ENCODE data around the gene EDAR.

Gene EDAR

GRCh38 chr2:108866041-108866440 is 123.0 kb downstream of the EDAR start:
- no peak for DNase-seq (ENCODE audit: extremely low spot score)
- ChIA-PET CTCF (no interaction called here), POLR2A (no interaction called here)
- TF ChIP-seq FOXK2 (IDR thresholded peaks at IDR 0.05), result no peak
- TF ChIP-seq L3MBTL2 (conservative IDR thresholded peaks at IDR 0.05), result no peak
- TF ChIP-seq FOXM1 (IDR thresholded peaks at IDR 0.05; ENCODE audit: borderline replicate concordance), result no peak
- TF ChIP-seq LEF1 (IDR thresholded peaks at IDR 0.05; ENCODE audit: borderline replicate concordance), result no peak
- TF ChIP-seq NFRKB (IDR thresholded peaks at IDR 0.05), result no peak
- TF ChIP-seq FOXA1 (IDR thresholded peaks at IDR 0.05), result no peak
- no peak for TF ChIP-seq HDGF (IDR thresholded peaks at IDR 0.05; ENCODE audit: borderline replicate concordance)
- TF ChIP-seq ZNF384 (IDR thresholded peaks at IDR 0.05), result no peak
- no peak for TF ChIP-seq BHLHE40 (IDR thresholded peaks at IDR 0.05; ENCODE audit: borderline replicate concordance)
- TF ChIP-seq CTBP1 (IDR thresholded peaks at IDR 0.05; ENCODE audit: borderline replicate concordance), result no peak
- TF ChIP-seq ELF4 (IDR thresholded peaks at IDR 0.05), result no peak
- TF ChIP-seq TARDBP (IDR thresholded peaks at IDR 0.05), result no peak
- no peak for TF ChIP-seq SUZ12 (IDR thresholded peaks at IDR 0.05)
- TF ChIP-seq ARNT (IDR thresholded peaks at IDR 0.05), result no peak
- no peak for TF ChIP-seq SP1 (IDR thresholded peaks at IDR 0.05)
- TF ChIP-seq PKNOX1 (IDR thresholded peaks at IDR 0.05), result no peak

DNA sequence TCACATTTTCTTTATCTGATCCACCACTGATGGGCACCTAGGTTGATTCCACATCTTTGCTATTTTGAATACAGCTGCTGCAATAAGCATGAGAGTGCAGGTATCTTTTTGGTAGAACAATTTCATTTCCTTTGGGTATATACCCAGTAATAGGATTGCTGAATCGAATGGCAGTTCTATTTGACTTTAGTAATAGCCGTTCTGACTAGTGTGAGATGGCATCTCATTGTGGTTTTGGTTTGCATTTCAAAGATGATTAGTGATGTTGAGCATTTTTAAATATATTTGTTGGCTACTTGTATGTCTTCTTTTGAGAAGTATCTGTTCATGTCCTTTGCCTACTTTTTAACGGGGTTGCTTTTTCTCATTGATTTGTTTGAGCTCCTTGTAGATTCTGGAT is 130.1 kb downstream of the EDAR start:
- DNase-seq (ENCODE audit: extremely low spot score), result no peak
- CTCF ChIA-PET, result no interaction called here
- TF ChIP-seq CTBP1 (IDR thresholded peaks at IDR 0.05; ENCODE audit: borderline replicate concordance) (no peak), L3MBTL2 (conservative IDR thresholded peaks at IDR 0.05) (no peak), HDGF (IDR thresholded peaks at IDR 0.05; ENCODE audit: borderline replicate concordance) (no peak), ZNF384 (IDR thresholded peaks at IDR 0.05) (no peak), FOXA1 (IDR thresholded peaks at IDR 0.05) (no peak), TARDBP (IDR thresholded peaks at IDR 0.05) (no peak), SP1 (IDR thresholded peaks at IDR 0.05) (no peak), PKNOX1 (IDR thresholded peaks at IDR 0.05) (no peak), FOXM1 (IDR thresholded peaks at IDR 0.05; ENCODE audit: borderline replicate concordance) (no peak), ELF4 (IDR thresholded peaks at IDR 0.05) (no peak), LEF1 (IDR thresholded peaks at IDR 0.05; ENCODE audit: borderline replicate concordance) (no peak), SUZ12 (IDR thresholded peaks at IDR 0.05) (no peak), NFRKB (IDR thresholded peaks at IDR 0.05) (no peak), FOXK2 (IDR thresholded peaks at IDR 0.05) (no peak), BHLHE40 (IDR thresholded peaks at IDR 0.05; ENCODE audit: borderline replicate concordance) (no peak)
- POLR2A ChIA-PET, result interaction anchor here (0.7 kb wide), 1 partner anchor 77 kb away, joined by 3 read pairs; no protein-coding TSS in a partner anchor

DNA sequence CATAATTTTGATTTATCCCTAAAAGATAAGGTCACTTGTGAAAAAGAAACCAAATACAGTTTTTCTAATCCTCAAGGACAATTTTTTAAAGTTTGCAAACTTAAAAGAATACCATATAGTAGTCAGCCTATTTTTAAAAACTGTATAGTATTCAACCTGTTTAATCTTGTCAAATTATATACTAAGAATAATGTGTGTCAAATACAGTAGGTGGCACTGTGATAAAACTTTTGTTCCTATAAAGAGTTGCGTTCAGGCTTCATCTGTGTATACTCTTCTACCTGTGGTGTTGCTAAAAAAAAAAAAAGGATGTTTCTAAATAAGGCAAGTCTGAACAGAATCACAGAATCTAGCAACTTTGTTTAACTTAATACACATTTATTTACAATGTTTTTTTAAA is 133.8 kb downstream of the EDAR start:
- no peak for DNase-seq (ENCODE audit: extremely low spot score)
- TF ChIP-seq PKNOX1 (IDR thresholded peaks at IDR 0.05), result no peak
- no peak for TF ChIP-seq LEF1 (IDR thresholded peaks at IDR 0.05; ENCODE audit: borderline replicate concordance)
- no peak for TF ChIP-seq BHLHE40 (IDR thresholded peaks at IDR 0.05; ENCODE audit: borderline replicate concordance)
- no peak for TF ChIP-seq FOXA1 (IDR thresholded peaks at IDR 0.05)
- TF ChIP-seq TARDBP (IDR thresholded peaks at IDR 0.05), result no peak
- ChIA-PET POLR2A (no interaction called here), CTCF (no interaction called here)

DNA sequence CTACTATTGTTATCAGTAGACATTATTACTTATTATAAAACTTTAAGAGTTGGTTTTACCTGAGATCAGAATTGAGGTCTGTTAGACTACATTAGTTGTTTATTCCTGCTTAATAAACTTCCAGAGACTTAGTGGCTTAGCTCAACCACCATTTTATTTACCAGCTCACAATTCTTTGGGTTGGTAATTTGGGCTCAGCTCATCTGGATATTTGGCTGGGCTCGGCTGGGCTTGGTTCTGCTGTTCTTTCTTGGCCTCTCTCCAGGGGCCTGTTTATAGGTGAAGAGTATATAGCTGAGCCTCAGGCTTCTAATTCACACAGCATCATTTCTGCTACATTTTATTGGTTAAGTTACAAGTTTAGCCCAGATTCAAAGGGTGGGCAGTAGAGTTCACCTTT is 134.5 kb downstream of the EDAR start:
- TF ChIP-seq L3MBTL2 (conservative IDR thresholded peaks at IDR 0.05) (no peak), SP1 (IDR thresholded peaks at IDR 0.05) (no peak), FOXM1 (IDR thresholded peaks at IDR 0.05; ENCODE audit: borderline replicate concordance) (no peak), FOXA1 (IDR thresholded peaks at IDR 0.05) (no peak), ZNF384 (IDR thresholded peaks at IDR 0.05) (no peak), ELF4 (IDR thresholded peaks at IDR 0.05) (no peak), TARDBP (IDR thresholded peaks at IDR 0.05) (no peak), CTBP1 (IDR thresholded peaks at IDR 0.05; ENCODE audit: borderline replicate concordance) (no peak), PKNOX1 (IDR thresholded peaks at IDR 0.05) (no peak), BHLHE40 (IDR thresholded peaks at IDR 0.05; ENCODE audit: borderline replicate concordance) (no peak), HDGF (IDR thresholded peaks at IDR 0.05; ENCODE audit: borderline replicate concordance) (no peak), ARNT (IDR thresholded peaks at IDR 0.05) (no peak), FOXK2 (IDR thresholded peaks at IDR 0.05) (no peak), SUZ12 (IDR thresholded peaks at IDR 0.05) (no peak), LEF1 (IDR thresholded peaks at IDR 0.05; ENCODE audit: borderline replicate concordance) (no peak), NFRKB (IDR thresholded peaks at IDR 0.05) (no peak)
- ChIA-PET POLR2A (no interaction called here), CTCF (interaction anchor here (0.6 to 0.9 kb wide), 2 partner anchors 61 to 277 kb away, joined by 3 to 5 read pairs; no protein-coding TSS in a partner anchor)
- DNase-seq (ENCODE audit: extremely low spot score), result no peak

GRCh38 chr2:108853421-108853820 is 135.6 kb downstream of the EDAR start:
- no peak for DNase-seq (ENCODE audit: extremely low spot score)
- no peak for TF ChIP-seq L3MBTL2 (conservative IDR thresholded peaks at IDR 0.05)
- TF ChIP-seq ZNF384 (IDR thresholded peaks at IDR 0.05), result no peak
- TF ChIP-seq NFRKB (IDR thresholded peaks at IDR 0.05), result no peak
- no peak for TF ChIP-seq LEF1 (IDR thresholded peaks at IDR 0.05; ENCODE audit: borderline replicate concordance)
- no peak for TF ChIP-seq SUZ12 (IDR thresholded peaks at IDR 0.05)
- TF ChIP-seq FOXA1 (IDR thresholded peaks at IDR 0.05), result no peak
- no peak for TF ChIP-seq FOXK2 (IDR thresholded peaks at IDR 0.05)
- TF ChIP-seq SP1 (IDR thresholded peaks at IDR 0.05), result no peak
- no peak for TF ChIP-seq ARNT (IDR thresholded peaks at IDR 0.05)
- no peak for TF ChIP-seq PKNOX1 (IDR thresholded peaks at IDR 0.05)
- no peak for TF ChIP-seq HDGF (IDR thresholded peaks at IDR 0.05; ENCODE audit: borderline replicate concordance)
- TF ChIP-seq BHLHE40 (IDR thresholded peaks at IDR 0.05; ENCODE audit: borderline replicate concordance), result no peak
- TF ChIP-seq TARDBP (IDR thresholded peaks at IDR 0.05), result no peak
- ChIA-PET CTCF (interaction anchor here (0.6 kb wide), 2 partner anchors 11 to 48 kb away, joined by 3 read pairs; no protein-coding TSS in a partner anchor), POLR2A (no interaction called here)
